Right ventricle myocardium superior (tissue), 1 donor: Measurements from ENCODE around the gene DRD1. TPM values are rescaled to one million over a fixed set of nuclear protein-coding genes. Genes with fewer than 3 reads are reported as not detected.

Source experiments
- ATAC-seq: fragments of 200-7000 bp; cut with Tn5 transposase; one replicate; pipeline ENCODE4 v1.9.1; 2020; ENCODE audit warnings: mild to moderate bottlenecking; ENCODE audit not compliant: poor library complexity
- DNase-seq: peaks from one replicate; pipeline ENCODE4 v3.0.0-alpha.2; 2020
- intact Hi-C: fragments of 100-400 bp; cut with DNase I; formaldehyde crosslinking; loops from one replicate; pipeline ENCODE4 v1.11.2; 2022
- total RNA-seq: library from RNA; stranded (reverse); fragmentation: NEBNext Ultra II Directional; extraction: Animal tissue kit (Norgen Biotek cat#: 25700); gene quantifications from one replicate; pipeline ENCODE4 v1.2.1, GENCODE V29; 2021
- donor health status: DM: no; HTN: yes; CAD: no; lungs with severe emphysema.

Gene DRD1
- total RNA-seq, 1 donor from 2014 or later, result not detected

GRCh38 chr5:175390352-175391083 is 53.5 kb downstream of the DRD1 start:
- intact Hi-C loops, result no loop called here
- DNase-seq (no peak), ATAC-seq (no peak)

Other genes with a start within 250 kb of the DRD1 start
- 28.7 TPM for gene SFXN1, start 34.4 kb upstream of the DRD1 start, total RNA-seq
- gene HRH2, start 213.9 kb upstream of the DRD1 start, total RNA-seq, result 41.2 TPM